HT1080 (cell line): ENCODE measurements around the gene ABCA6. TPM values are rescaled to one million over a fixed set of nuclear protein-coding genes. Genes with fewer than 3 reads are reported as not detected.

Source experiments
- DNase-seq: peaks from one replicate; pipeline ENCODE4 v3.0.0-alpha.2; 2015; ENCODE audit warnings: low read depth
- total RNA-seq: library from RNA; depleted of rRNA; stranded (reverse); fragments of >200 nt; shearing (Covaris generic); gene quantifications from 2 replicates; pipeline ENCODE4 v1.2.3, GENCODE V29; 2014

The ABCA6 gene
- total RNA-seq, 1 experiment from 2014 or later = not detected

DNA sequence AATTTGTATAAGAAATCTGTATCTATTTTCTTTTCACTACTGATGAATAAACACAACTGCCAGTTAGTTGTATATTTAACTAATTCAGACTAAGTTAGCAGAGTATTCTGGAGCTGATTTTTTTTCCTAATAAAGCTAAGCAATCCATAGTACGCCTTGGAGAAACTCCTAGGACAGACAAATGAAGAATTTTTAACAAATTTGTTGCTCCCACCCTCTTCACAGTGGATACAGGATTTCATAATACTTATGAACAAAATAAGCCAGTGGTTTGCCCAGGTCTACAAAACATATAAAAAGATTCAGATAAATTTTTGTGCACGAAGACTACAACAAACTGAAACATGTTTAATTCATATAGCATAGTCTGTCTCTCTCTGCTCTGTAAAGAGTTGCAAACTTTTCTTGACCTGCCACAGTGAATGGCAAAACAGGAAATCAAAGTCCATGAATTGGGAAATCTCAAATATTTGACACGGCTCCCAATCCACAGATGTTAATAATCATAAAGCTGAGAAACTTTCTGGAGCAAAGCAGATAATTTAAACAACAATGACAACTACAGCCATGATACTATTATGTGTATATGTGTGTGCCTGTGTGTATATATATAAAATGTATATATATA, 594 bp upstream of the ABCA6 start:
- no peak for DNase-seq

- DNase-seq = no peak
These were observed 7.6 kb downstream of the ABCA6 start for GRCh38 chr17:69134112-69134511.

- no peak for DNase-seq
These were observed 10.9 kb downstream of the ABCA6 start for GRCh38 chr17:69130627-69131296.

- no peak for DNase-seq
These were observed 18.1 kb downstream of the ABCA6 start for GRCh38 chr17:69123626-69124025.

DNA sequence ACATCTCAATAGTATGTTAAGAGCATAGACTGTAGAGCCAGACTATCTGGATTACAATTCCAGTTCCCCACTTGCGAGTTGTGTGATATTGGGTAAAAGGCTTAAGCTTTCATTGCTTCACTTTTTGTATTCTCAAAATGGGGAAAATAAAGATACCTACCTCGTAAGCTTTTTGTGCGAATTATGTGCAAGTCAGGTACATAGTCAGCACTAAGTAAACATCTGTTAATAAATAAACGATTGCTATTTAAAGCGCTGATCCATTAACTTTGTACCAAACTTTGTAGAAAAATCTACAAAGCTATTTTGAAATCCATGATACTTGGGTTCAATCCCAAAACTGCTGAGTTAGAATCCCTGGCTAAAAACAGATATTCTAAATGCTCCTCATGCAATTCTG, 19.6 kb downstream of the ABCA6 start:
- DNase-seq = no peak

GRCh38 chr17:69117855-69118784, 23.6 kb downstream of the ABCA6 start:
- no peak for DNase-seq

GRCh38 chr17:69111794-69112193, 29.9 kb downstream of the ABCA6 start:
- DNase-seq = no peak

DNA sequence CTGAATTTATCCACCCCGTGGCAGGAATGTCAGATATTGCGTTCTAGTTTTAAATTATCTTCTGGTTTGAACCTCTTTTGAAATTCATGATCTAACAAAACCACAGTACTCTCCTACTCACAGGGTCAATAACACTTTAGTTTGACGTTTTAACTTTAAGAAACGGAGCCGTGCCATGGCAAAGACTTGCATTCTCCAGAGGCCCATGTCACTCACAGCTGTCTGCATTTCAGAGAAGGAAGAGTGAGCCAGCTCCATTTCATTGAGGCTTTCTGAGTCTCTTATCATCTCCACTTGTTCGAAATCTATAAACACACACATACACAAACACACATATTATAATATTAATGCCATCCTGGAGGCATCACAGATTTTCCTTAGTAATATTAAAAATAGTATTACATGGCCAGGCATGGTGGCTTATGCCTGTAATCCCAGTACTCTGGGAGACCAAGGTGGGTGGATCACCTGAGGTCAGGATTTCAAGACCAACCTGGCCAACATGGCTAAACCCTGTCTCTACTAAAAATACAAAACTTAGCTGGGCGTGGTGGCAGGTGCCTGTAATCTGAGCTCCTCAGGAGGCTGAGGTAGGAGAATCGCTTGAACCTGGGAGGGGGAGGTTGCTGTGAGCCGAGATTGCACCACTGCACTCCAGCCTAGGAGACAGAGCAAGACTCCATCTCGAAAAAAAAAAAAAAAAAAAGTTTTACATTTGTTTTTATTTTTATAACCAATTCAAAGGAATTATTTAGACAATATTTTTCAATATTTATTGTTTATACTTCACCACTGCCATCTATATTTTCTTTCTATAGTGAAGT, 35.6 kb downstream of the ABCA6 start:
- no peak for DNase-seq

GRCh38 chr17:69103557-69104233, 38.0 kb downstream of the ABCA6 start:
- DNase-seq = no peak

DNA sequence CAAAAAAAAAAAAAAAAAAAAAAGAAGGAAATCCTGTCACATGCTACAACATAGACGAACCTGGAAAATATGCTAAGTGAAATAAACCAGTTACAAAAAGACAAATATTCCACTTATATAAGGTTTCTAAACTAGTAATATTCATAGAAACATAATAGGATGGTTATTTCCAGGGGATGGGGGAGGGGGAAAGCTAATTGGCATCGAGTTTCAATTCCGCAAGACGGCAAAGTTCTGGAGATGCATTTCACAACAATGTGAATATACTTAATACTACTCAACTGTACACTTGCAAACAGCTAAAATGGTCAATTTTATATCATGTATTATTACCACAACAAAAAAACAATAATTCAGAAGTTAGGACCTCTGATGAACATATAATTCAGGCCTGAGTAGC, 43.1 kb downstream of the ABCA6 start:
- no peak for DNase-seq

DNA sequence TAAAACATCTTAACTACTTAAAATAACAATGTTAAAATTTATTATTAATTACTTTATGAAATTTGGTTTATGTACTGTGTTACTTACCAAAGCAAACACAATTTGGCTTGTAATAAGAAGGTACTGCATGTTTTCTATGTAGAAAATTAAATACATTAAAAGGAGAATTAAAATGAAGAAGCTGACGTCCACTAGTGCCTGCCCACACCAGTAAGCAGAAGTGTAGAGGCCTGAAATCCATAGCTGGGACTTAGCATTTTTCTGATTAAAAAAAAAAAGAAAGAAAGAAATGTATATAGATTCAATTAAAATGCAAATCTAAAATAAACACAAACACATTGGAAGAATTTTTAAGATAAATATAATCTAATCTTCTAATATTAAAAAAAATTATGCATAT, 45.2 kb downstream of the ABCA6 start:
- no peak for DNase-seq

DNA sequence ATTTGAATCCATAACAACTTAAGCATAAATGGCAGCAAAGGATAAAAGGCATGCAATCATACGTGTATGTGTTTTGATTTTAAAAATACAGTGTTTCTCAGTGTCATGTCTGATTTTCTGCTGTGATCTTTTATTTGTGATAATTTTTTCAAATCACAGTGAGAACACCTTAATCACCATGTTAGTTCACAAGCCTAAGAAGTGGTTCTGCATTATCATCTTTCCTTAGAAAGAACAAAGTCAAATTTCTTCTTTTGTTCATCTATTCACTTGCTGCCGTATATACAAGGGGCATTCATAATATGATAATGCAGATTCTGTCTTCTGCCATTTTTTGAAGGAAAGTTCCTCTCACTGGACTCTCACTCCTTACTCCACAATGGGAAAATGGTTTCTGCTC, 47.7 kb downstream of the ABCA6 start:
- no peak for DNase-seq

DNA sequence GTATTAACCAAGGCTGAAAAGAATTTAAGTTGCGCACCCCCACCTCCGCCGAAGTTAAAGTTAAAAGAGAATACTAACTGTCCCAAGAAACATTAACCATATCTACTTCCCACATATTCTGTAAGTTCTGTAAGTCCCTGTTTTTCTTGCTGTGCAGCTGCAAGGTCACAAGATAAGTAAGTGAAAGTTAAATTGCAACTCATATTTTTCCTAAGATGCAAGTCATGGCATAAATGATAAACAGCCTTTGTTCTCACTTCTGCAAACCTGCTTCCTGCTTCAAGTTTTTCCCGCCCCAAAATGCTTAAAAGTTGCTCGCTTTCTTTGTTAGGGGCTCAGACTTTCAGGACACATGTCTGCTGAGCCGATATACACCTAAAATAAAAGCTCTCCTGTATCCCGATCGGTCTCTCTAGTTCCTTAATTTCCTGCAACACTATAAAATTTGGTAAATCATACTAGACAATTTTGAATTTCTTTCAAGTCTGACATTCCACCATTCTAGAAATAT, 48.4 kb downstream of the ABCA6 start:
- no peak for DNase-seq

DNA sequence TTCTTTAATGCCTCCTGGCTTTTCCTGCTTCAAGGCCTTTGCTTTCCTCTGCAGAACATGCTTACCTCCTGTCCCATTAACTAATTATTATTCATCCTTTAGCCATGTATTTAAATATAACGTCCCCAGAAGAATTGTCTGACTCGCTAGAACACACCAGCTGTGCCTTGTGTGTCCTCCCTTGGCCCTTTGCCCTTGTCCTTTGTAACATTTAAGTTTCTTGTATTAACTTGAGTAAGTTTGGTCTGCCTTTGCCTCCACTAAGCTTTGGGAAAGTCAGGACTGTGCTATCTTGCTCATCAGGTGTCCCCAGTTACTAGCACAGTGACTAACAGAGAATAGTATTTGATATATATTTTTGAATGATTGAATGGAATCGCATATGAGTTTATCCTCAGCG, 51.3 kb downstream of the ABCA6 start:
- no peak for DNase-seq

DNA sequence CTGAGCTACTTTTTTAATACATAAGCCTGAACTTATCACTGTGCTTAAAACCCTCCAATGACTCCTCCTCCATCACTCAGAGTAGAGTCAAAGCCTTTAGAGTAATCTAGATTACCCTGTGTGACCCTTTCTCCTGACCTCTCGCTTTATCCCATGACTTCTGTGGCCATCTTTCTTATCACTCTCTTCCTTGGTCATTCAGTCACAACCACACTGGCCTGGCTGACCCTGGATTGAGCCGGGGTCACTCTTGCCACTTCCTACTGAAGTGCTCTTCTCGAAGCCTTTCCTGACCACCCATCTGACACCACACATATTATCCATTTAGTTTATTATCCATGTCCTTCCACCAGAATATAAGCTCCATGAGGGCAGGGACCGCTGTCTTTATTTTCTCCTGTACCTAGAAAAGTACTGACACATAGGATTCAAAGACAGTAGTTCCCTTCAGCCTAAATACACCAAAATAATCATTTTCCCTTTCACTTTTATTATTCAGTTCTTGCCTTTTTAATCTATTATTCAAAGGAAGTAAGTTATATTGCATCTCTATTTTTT, 53.0 kb downstream of the ABCA6 start:
- no peak for DNase-seq

- no peak for DNase-seq
These were observed 55.1 kb downstream of the ABCA6 start for GRCh38 chr17:69086641-69087040.

DNA sequence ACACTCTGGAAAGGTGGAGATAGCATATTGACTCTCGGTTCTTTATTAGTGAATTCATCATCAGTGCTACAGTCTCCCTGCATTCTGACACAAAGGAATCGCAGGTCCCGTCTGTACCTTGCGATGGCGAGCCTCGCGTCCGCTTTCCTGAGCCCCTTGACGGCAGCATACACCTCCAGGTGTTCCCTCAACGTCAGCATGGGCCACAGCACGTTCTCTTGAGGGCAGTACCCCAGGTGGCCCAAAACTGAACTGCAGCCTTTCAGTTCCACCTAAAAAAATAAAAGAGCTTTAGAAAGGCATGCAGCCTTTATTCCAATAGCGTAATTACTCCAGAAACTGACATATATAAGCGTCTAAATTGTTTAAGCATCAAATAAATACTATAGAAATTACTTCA, 56.8 kb downstream of the ABCA6 start:
- peak; percentile 7 for DNase-seq

DNA sequence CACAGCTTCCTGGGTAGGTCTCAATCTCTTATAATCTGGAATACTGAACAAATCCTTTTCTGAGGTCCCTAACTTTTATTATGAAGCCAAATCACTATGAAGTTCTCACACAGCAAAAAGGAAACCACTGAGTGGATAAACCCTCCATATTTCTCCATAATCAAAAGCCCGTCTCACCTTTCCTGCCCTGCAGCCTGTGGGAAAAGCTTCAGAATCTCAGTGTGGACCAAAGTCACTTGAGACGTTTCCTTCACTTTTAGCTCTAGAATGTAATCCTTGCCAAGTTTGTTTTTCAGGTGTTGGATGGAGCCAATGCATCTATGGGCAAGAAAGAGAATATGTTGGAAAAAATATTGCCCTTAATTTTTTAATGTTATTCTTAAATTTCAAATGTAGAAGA, 59.0 kb downstream of the ABCA6 start:
- no peak for DNase-seq

DNA sequence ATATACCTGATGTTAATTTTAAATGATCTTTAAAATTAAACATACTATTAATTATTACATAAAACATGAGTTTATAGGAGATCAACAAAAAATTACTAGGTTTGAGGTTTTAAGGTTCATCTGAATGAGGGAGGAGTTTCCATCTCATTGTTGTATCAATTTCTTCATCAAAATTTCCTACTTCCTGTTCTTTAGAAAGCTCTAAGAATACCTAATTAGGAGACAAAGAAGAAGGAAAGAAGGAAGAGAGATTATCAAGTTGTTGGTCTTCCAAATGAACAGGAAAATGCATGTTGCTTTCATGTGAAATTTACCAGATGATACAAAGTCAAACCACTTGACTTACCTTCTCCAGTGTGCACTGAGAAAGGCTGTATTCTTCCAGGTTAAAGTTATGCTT, 62.8 kb downstream of the ABCA6 start:
- DNase-seq = no peak

- no peak for DNase-seq
These were observed 65.9 kb downstream of the ABCA6 start for GRCh38 chr17:69075823-69076222.
